Glutamatergic neuron (in vitro differentiated cells): ENCODE data around the gene PLVAP. TPM values are rescaled to one million over a fixed set of nuclear protein-coding genes. Genes with fewer than 3 reads are reported as not detected.

Experiments
- DNase-seq: peaks from one replicate; pipeline ENCODE4 v3.0.0; 2022
- H3K27ac Mint-ChIP-seq: one replicate; pipeline ENCODE4 v1.8.0; 2020; ENCODE audit warnings: mild to moderate bottlenecking, mixed read lengths, inconsistent platforms; ENCODE audit not compliant: unreplicated experiment
- H3K27me3 Mint-ChIP-seq: one replicate; pipeline ENCODE4 v1.8.0; 2020; ENCODE audit warnings: mild to moderate bottlenecking, moderate library complexity, mixed read lengths, inconsistent platforms; ENCODE audit not compliant: unreplicated experiment
- H3K36me3 Mint-ChIP-seq: one replicate; pipeline ENCODE4 v1.8.0; 2020; ENCODE audit warnings: mild to moderate bottlenecking, mixed read lengths, inconsistent platforms; ENCODE audit not compliant: unreplicated experiment
- H3K4me1 Mint-ChIP-seq: one replicate; pipeline ENCODE4 v1.8.0; 2020; ENCODE audit warnings: mild to moderate bottlenecking, low read depth, mixed read lengths, inconsistent platforms; ENCODE audit not compliant: unreplicated experiment
- H3K4me3 Mint-ChIP-seq: one replicate; pipeline ENCODE4 v1.8.0; 2020; ENCODE audit warnings: mild to moderate bottlenecking, mixed read lengths, inconsistent platforms; ENCODE audit not compliant: unreplicated experiment
- H3K9me3 Mint-ChIP-seq: one replicate; pipeline ENCODE4 v1.8.0; 2020; ENCODE audit warnings: mild to moderate bottlenecking, moderate library complexity, mixed read lengths, inconsistent platforms; ENCODE audit not compliant: unreplicated experiment
- CTCF ChIP-seq: fragments of 200-600 bp; sonication (generic); IDR thresholded peaks from one replicate; pipeline ENCODE4 v1.5.0; 2021; ENCODE audit not compliant: partially characterized antibody, unreplicated experiment
- total RNA-seq: library from RNA; stranded (reverse); fragmentation: NEBNext Ultra II Directional; extraction: Animal tissue kit (Norgen Biotek cat#: 25700); gene quantifications from one replicate; pipeline ENCODE4 v1.2.1, GENCODE V29; 2021; ENCODE audit not compliant: unreplicated experiment

The PLVAP gene
- total RNA-seq, 1 donor from 2014 or later, result not detected

- no peak for TF ChIP-seq CTCF
- Mint-ChIP-seq H3K4me3 (peak overlapping the region; percentile 99), H3K9me3 (peaks cover 13% of the 10 kb centered on the region), H3K4me1 (peaks cover 5% of the 10 kb centered on the region), H3K27ac (no peak overlapping the region), H3K27me3 (peaks cover 12% of the 10 kb centered on the region), H3K36me3 (peaks cover under 1% of the 10 kb centered on the region)
- no peak for DNase-seq
Measured at GRCh38 chr19:17337675-17338432, 39.3 kb downstream of the PLVAP start.

GRCh38 chr19:17336872-17337674 is 40.1 kb downstream of the PLVAP start, which contains the start of gene GTPBP3:
Gene GTPBP3, plus strand, starts transcription at chr19:17337553. Its CDS starts 59 bp downstream, at chr19:17337612.
- peaks cover 5% of the 10 kb centered on the region for H3K4me1 Mint-ChIP-seq
- peak within 1 kb of the TSS; percentile 99 for H3K4me3 Mint-ChIP-seq
- H3K36me3 Mint-ChIP-seq, result peaks cover 5% of the 10 kb centered on the region
- DNase-seq, result peak; percentile 94
- H3K27ac Mint-ChIP-seq, result peak within 1 kb of the TSS; percentile 98
- TF ChIP-seq CTCF, result no peak
- peaks cover 14% of the 10 kb centered on the region for H3K27me3 Mint-ChIP-seq
- peaks cover 13% of the 10 kb centered on the region for H3K9me3 Mint-ChIP-seq

- TF ChIP-seq CTCF, result no peak
- Mint-ChIP-seq H3K9me3 (peaks cover 11% of the 10 kb centered on the region), H3K4me1 (peaks cover 7% of the 10 kb centered on the region), H3K4me3 (peak overlapping the region; percentile 89), H3K27ac (no peak overlapping the region), H3K36me3 (peaks cover 5% of the 10 kb centered on the region), H3K27me3 (peaks cover 14% of the 10 kb centered on the region)
- DNase-seq, result no peak
Measured at GRCh38 chr19:17335575-17335974, 41.6 kb downstream of the PLVAP start.

- Mint-ChIP-seq H3K4me1 (peaks cover 8% of the 10 kb centered on the region), H3K4me3 (peak within 1 kb of the TSS; percentile 92)
Measured at GRCh38 chr19:17334414-17335409, 42.4 kb downstream of the PLVAP start, which contains the start of gene ANO8. Gene ANO8, minus strand, starts transcription at chr19:17334855. Its CDS starts 185 bp downstream, at chr19:17334670.

More at GRCh38 chr19:17334414-17335409, 42.4 kb downstream of the PLVAP start, which contains the start of gene ANO8:
- Mint-ChIP-seq H3K9me3 (peaks cover 11% of the 10 kb centered on the region), H3K27me3 (peaks cover 16% of the 10 kb centered on the region), H3K36me3 (peaks cover 5% of the 10 kb centered on the region), H3K27ac (peak within 1 kb of the TSS; percentile 89)
- peak; percentile 99 for DNase-seq
- TF ChIP-seq CTCF, result no peak
